Measurements from ENCODE around the gene CFAP54.
"Not testable (repeated sequence)": the region's sequence is repeated elsewhere in the genome, so short reads cannot be mapped to it uniquely, and the experiment has no call there.

- TF ChIP-seq CTCF, POLR2A (IDR thresholded peaks at IDR 0.05): not testable (repeated sequence)
Measured at GRCh38 chr12:96494154-96494553, 4.8 kb downstream of the CFAP54 start.
